ENCODE results near the gene EFNB2. TPM values are rescaled to one million over a fixed set of nuclear protein-coding genes. Genes with fewer than 3 reads are reported as not detected.
A peak's percentile ranks its signal among the peaks of the same experiment; 100 is the strongest.

EFNB2 gene
- total and polyA plus RNA-seq, 4 donors = 15.7 to 43.8 (median 29.1) TPM

- Histone ChIP-seq H3K4me1 (ENCODE audit: control insufficient read depth in 5 of 5, insufficient read depth in 5 of 5, low read length in 5 of 5) (peaks cover 3 to 34% (median 14%) of the 10 kb centered on the region in 5 donors), H3K9ac (ENCODE audit: insufficient read depth in 1 of 2, low read length in 2 of 2) (no peak overlapping the region), H3K4me3 (no peak overlapping the region), H3K27ac (ENCODE audit: low read depth in 1 of 2, low read length in 1 of 2) (no peak overlapping the region), H3K27me3 (ENCODE audit: control insufficient read depth in 3 of 3, insufficient read depth in 3 of 3, low read length in 2 of 3) (no peaks in the 10 kb centered on the region), H3K9me3 (ENCODE audit: control insufficient read depth in 4 of 4, insufficient read depth in 3 of 4, low read length in 3 of 4) (peaks cover 0 to 4% (median 0%) of the 10 kb centered on the region in 4 donors), H3K36me3 (ENCODE audit: control insufficient read depth in 4 of 4, insufficient read depth in 4 of 4, low read length in 4 of 4) (no peaks in the 10 kb centered on the region)
- no peak for DNase-seq
- WGBS, 2 donors = 69 to 86% methylated on average over 9 of the region's 9 CpGs
- ATAC-seq (ENCODE audit: insufficient read depth, low FRiP score) = no peak
- no peak for TF ChIP-seq CTCF (IDR thresholded peaks at IDR 0.05; ENCODE audit: control extremely low read depth, extremely low read depth)
Measured at GRCh38 chr13:106484084-106484483, 51.4 kb downstream of the EFNB2 start.

GRCh38 chr13:106481919-106482318 is 53.5 kb downstream of the EFNB2 start:
- no peak for DNase-seq
- no peaks in the 10 kb centered on the region for H3K27me3 ChIP-seq (ENCODE audit: control insufficient read depth in 3 of 3, insufficient read depth in 3 of 3, low read length in 2 of 3)
- peaks cover 0 to 4% (median 0%) of the 10 kb centered on the region in 4 donors for H3K9me3 ChIP-seq (ENCODE audit: control insufficient read depth in 4 of 4, insufficient read depth in 3 of 4, low read length in 3 of 4)
- no peak overlapping the region for H3K27ac ChIP-seq (ENCODE audit: low read depth in 1 of 2, low read length in 1 of 2)
- H3K4me3 ChIP-seq = no peak overlapping the region
- H3K36me3 ChIP-seq (ENCODE audit: control insufficient read depth in 4 of 4, insufficient read depth in 4 of 4, low read length in 4 of 4) = no peaks in the 10 kb centered on the region
- H3K4me1 ChIP-seq (ENCODE audit: control insufficient read depth in 5 of 5, insufficient read depth in 5 of 5, low read length in 5 of 5) = peaks cover 3 to 36% (median 11%) of the 10 kb centered on the region in 5 donors
- H3K9ac ChIP-seq (ENCODE audit: insufficient read depth in 1 of 2, low read length in 2 of 2) = no peak overlapping the region
- WGBS, 2 donors = 85 to 89% methylated on average over 4 of the region's 4 CpGs
- no peak for ATAC-seq (ENCODE audit: insufficient read depth, low FRiP score)
- no peak for TF ChIP-seq CTCF (IDR thresholded peaks at IDR 0.05; ENCODE audit: control extremely low read depth, extremely low read depth)

- 55 to 67% methylated on average over 5 of the region's 5 CpGs for WGBS, 2 donors
- H3K4me3 ChIP-seq = no peak overlapping the region
- no peak overlapping the region for H3K27ac ChIP-seq (ENCODE audit: low read depth in 1 of 2, low read length in 1 of 2)
- no peak overlapping the region for H3K9ac ChIP-seq (ENCODE audit: insufficient read depth in 1 of 2, low read length in 2 of 2)
- H3K9me3 ChIP-seq (ENCODE audit: control insufficient read depth in 4 of 4, insufficient read depth in 3 of 4, low read length in 3 of 4) = peaks cover 0 to 4% (median 0%) of the 10 kb centered on the region in 4 donors
- no peak for TF ChIP-seq CTCF (IDR thresholded peaks at IDR 0.05; ENCODE audit: control extremely low read depth, extremely low read depth)
- H3K36me3 ChIP-seq (ENCODE audit: control insufficient read depth in 4 of 4, insufficient read depth in 4 of 4, low read length in 4 of 4) = no peaks in the 10 kb centered on the region
- DNase-seq = peak in 2 of 3 donors; percentile 56 to 78
- peaks cover 3 to 41% (median 10%) of the 10 kb centered on the region in 5 donors for H3K4me1 ChIP-seq (ENCODE audit: control insufficient read depth in 5 of 5, insufficient read depth in 5 of 5, low read length in 5 of 5)
- no peaks in the 10 kb centered on the region for H3K27me3 ChIP-seq (ENCODE audit: control insufficient read depth in 3 of 3, insufficient read depth in 3 of 3, low read length in 2 of 3)
- ATAC-seq (ENCODE audit: insufficient read depth, low FRiP score) = no peak
Measured at GRCh38 chr13:106480351-106480910, 55.0 kb downstream of the EFNB2 start.

GRCh38 chr13:106479929-106480328 is 55.5 kb downstream of the EFNB2 start:
- 89 to 93% methylated on average over 15 of the region's 15 CpGs for WGBS, 2 donors

More at GRCh38 chr13:106479929-106480328, 55.5 kb downstream of the EFNB2 start:
- peaks cover 3 to 37% (median 7%) of the 10 kb centered on the region in 5 donors for H3K4me1 ChIP-seq (ENCODE audit: control insufficient read depth in 5 of 5, insufficient read depth in 5 of 5, low read length in 5 of 5)
- H3K9me3 ChIP-seq (ENCODE audit: control insufficient read depth in 4 of 4, insufficient read depth in 3 of 4, low read length in 3 of 4) = peaks cover 0 to 4% (median 0%) of the 10 kb centered on the region in 4 donors
- no peaks in the 10 kb centered on the region for H3K36me3 ChIP-seq (ENCODE audit: control insufficient read depth in 4 of 4, insufficient read depth in 4 of 4, low read length in 4 of 4)
- TF ChIP-seq CTCF (IDR thresholded peaks at IDR 0.05; ENCODE audit: control extremely low read depth, extremely low read depth) = no peak
- ATAC-seq (ENCODE audit: insufficient read depth, low FRiP score) (no peak), DNase-seq (no peak)
- no peak overlapping the region for H3K9ac ChIP-seq (ENCODE audit: insufficient read depth in 1 of 2, low read length in 2 of 2)
- H3K4me3 ChIP-seq = no peak overlapping the region
- H3K27me3 ChIP-seq (ENCODE audit: control insufficient read depth in 3 of 3, insufficient read depth in 3 of 3, low read length in 2 of 3) = no peaks in the 10 kb centered on the region
- H3K27ac ChIP-seq (ENCODE audit: low read depth in 1 of 2, low read length in 1 of 2) = no peak overlapping the region

Measured in lung (tissue), 12 donors.